Measurements from ENCODE around the gene FNTB. TPM values are rescaled to one million over a fixed set of nuclear protein-coding genes. Genes with fewer than 3 reads are reported as not detected.
A peak's percentile ranks its signal among the peaks of the same experiment; 100 is the strongest.

FNTB gene
- total and polyA plus RNA-seq, 2 experiments from 2014 or later = 8.6 to 12.5 TPM

GRCh38 chr14:64979336-64980074 is 7.2 kb upstream of the FNTB start:
- H3F3A ChIP-seq (replicated peaks; ENCODE audit: low read depth) = peaks cover 11% of the 10 kb centered on the region; the same call in 1 of the 2 replicates
- TF ChIP-seq JUNB (IDR thresholded peaks at IDR 0.05; ENCODE audit: unreplicated experiment) (no peak), POLR2AphosphoS5 (IDR thresholded peaks at IDR 0.05; ENCODE audit: low read depth) (no peak), ETS1 (IDR thresholded peaks at IDR 0.05) (no peak), EZH2 (IDR thresholded peaks at IDR 0.05; ENCODE audit: low read depth, unreplicated experiment) (no peak), ZNF114 (CRISPR knock-in tag; IDR thresholded peaks at IDR 0.05) (no peak), ZNF331 (CRISPR knock-in tag; IDR thresholded peaks at IDR 0.05; ENCODE audit: low read depth) (no peak), CREB1 (CRISPR knock-in tag; IDR thresholded peaks at IDR 0.05; ENCODE audit: low read depth) (no peak), CTCF (conservative IDR thresholded peaks at IDR 0.05; ENCODE audit: low read depth in 2 of 2) (no peak)
- H3K4me1 ChIP-seq (ENCODE audit: insufficient read depth) = peaks cover 26% of the 10 kb centered on the region
- H3K9me2 ChIP-seq (ENCODE audit: insufficient read depth) = 0 out of 2 replicates have a peak, but pooled peaks cover 5% of the 10 kb centered on the region
- no peaks in the 10 kb centered on the region for H3K36me3 Mint-ChIP-seq (ENCODE audit: low read depth)
- peak overlapping the region; percentile 82; the same call in 1 of the 2 replicates for H3K27ac Mint-ChIP-seq
- DNase-seq (ENCODE audit: low spot score) (peak; percentile 28), ATAC-seq (peak; percentile 10; the same call in 1 of the 3 replicates)
- no peak overlapping the region for H3K4me3 ChIP-seq
- no peaks in the 10 kb centered on the region for H3K36me3 ChIP-seq (ENCODE audit: insufficient read depth)
- no peak overlapping the region for H3K4me2 ChIP-seq
- peak overlapping the region; percentile 85 for H2AFZ ChIP-seq
- no peaks in the 10 kb centered on the region for H3K27me3 ChIP-seq (ENCODE audit: insufficient read depth)
- H3K4me3 Mint-ChIP-seq = no peak overlapping the region
- no peaks in the 10 kb centered on the region for H4K20me1 ChIP-seq (replicated peaks; ENCODE audit: insufficient read depth)
- no peak overlapping the region for H3K27ac ChIP-seq (ENCODE audit: low read depth)
- no peaks in the 10 kb centered on the region for H3K79me2 ChIP-seq (replicated peaks; ENCODE audit: insufficient read depth)
- peaks cover 13% of the 10 kb centered on the region for H3K27me3 Mint-ChIP-seq (ENCODE audit: insufficient read depth, low read depth, poor library complexity)
- peaks cover 24% of the 10 kb centered on the region for H3K4me1 Mint-ChIP-seq
- no peaks in the 10 kb centered on the region for H3K9me3 Mint-ChIP-seq

- ATAC-seq (peak; percentile 14; the same call in 2 of the 3 replicates), DNase-seq (ENCODE audit: low spot score) (peak; percentile 80)
- peak overlapping the region; percentile 7 for H3K4me2 ChIP-seq
- no peak overlapping the region for H3K27ac Mint-ChIP-seq
- no peaks in the 10 kb centered on the region for H4K20me1 ChIP-seq (replicated peaks; ENCODE audit: insufficient read depth)
- peak overlapping the region; percentile 73 for H3K4me3 Mint-ChIP-seq
- no peaks in the 10 kb centered on the region for H3K9me2 ChIP-seq (ENCODE audit: insufficient read depth)
- no peaks in the 10 kb centered on the region for H3K36me3 Mint-ChIP-seq (ENCODE audit: low read depth)
- H3K27ac ChIP-seq (ENCODE audit: low read depth) = no peak overlapping the region
- H3K27me3 ChIP-seq (ENCODE audit: insufficient read depth) = peaks cover 5% of the 10 kb centered on the region; the same call in 1 of the 2 replicates
- H3K4me1 Mint-ChIP-seq = peaks cover 10% of the 10 kb centered on the region
- H2AFZ ChIP-seq = no peak overlapping the region
- H3K4me3 ChIP-seq = peak overlapping the region; percentile 30
- no peaks in the 10 kb centered on the region for H3K9me3 Mint-ChIP-seq
- peaks cover 17% of the 10 kb centered on the region for H3K4me1 ChIP-seq (ENCODE audit: insufficient read depth)
- no peaks in the 10 kb centered on the region for H3K36me3 ChIP-seq (ENCODE audit: insufficient read depth)
- peaks cover 19% of the 10 kb centered on the region for H3K27me3 Mint-ChIP-seq (ENCODE audit: insufficient read depth, low read depth, poor library complexity)
- H3F3A ChIP-seq (replicated peaks; ENCODE audit: low read depth) = 0 out of 2 replicates have a peak, but pooled peaks cover 3% of the 10 kb centered on the region
- peaks cover 15% of the 10 kb centered on the region for H3K79me2 ChIP-seq (replicated peaks; ENCODE audit: insufficient read depth)
- TF ChIP-seq ZNF462 (CRISPR knock-in tag; IDR thresholded peaks at IDR 0.05) = no peak
- no peak for TF ChIP-seq CREB1 (CRISPR knock-in tag; IDR thresholded peaks at IDR 0.05; ENCODE audit: low read depth)
Observed at GRCh38 chr14:64983439-64984310, 3.0 kb upstream of the FNTB start.

Measured in GM23338 (cell line).